Tibial nerve (tissue), 4 donors: Measurements from ENCODE around the gene ASIC3.

Source experiments
- EP300 ChIP-seq, 2 donors: sonication (generic); formaldehyde crosslinking; IDR thresholded peaks; one replicate each; pipeline ENCODE4 v1.6.1; 2017; ENCODE audit warnings: antibody characterized with exemption in 2 of 2, mild to moderate bottlenecking in 1 of 2
- TF ChIP-seq, protein P1 (sequence below), 5 experiments: fragments of 200-600 bp in 3 of 5; fragments of 450-650 bp in 2 of 5; sonication (generic) in 3 of 5; IDR thresholded peaks; one replicate each; pipeline ENCODE4 v1.5.1; 2016 to 2019; ENCODE audit warnings: antibody characterized with exemption in 5 of 5, mild to moderate bottlenecking in 3 of 5, moderate library complexity in 2 of 5

DNA sequence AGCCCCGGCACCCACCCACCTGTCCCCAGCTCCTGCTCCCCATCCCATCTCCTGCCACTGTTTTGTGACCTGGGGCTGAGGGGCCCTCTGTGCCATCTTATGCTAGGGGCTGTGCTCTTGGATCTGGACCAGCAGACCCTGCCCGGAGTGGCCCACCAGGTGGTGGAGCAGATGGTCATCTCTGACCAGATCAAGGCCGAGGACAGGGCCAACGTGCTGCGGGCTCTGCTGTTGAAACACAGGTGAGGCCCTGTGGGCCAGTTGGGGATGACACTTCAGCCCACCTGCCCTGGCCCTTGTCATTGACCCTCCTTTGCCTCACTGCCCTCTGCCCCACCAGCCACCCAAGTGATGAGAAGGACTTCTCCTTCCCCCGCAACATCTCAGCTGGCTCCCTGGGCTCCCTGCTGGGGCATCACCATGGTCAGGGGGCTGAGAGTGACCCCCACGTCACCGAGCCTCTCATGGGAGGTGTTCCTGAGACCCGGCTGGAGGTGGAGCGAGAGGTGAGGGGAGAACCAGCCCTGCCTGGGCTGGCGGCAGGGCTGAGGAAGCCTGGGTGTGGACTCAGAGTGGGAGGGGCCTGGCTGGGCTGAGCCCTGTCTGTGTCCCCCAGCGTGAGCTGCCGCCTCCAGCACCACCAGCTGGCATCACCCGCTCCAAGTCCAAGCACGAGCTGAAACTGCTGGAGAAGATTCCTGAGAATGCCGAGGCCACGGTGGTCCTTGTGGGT is 21.7 kb downstream of the ASIC3 start:
- TF ChIP-seq, protein P1, sequence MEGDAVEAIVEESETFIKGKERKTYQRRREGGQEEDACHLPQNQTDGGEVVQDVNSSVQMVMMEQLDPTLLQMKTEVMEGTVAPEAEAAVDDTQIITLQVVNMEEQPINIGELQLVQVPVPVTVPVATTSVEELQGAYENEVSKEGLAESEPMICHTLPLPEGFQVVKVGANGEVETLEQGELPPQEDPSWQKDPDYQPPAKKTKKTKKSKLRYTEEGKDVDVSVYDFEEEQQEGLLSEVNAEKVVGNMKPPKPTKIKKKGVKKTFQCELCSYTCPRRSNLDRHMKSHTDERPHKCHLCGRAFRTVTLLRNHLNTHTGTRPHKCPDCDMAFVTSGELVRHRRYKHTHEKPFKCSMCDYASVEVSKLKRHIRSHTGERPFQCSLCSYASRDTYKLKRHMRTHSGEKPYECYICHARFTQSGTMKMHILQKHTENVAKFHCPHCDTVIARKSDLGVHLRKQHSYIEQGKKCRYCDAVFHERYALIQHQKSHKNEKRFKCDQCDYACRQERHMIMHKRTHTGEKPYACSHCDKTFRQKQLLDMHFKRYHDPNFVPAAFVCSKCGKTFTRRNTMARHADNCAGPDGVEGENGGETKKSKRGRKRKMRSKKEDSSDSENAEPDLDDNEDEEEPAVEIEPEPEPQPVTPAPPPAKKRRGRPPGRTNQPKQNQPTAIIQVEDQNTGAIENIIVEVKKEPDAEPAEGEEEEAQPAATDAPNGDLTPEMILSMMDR (IDR thresholded peaks at IDR 0.05) = no peak
- no peak for TF ChIP-seq EP300 (IDR thresholded peaks at IDR 0.05)
